Glomerular visceral epithelial cell (primary cell): Measurements from ENCODE around the gene SGPL1.

Experiments used
- DNase-seq: peaks from one replicate; pipeline ENCODE4 v3.0.0-alpha.2; 2016; ENCODE audit errors: extremely low spot score

Gene SGPL1

DNA sequence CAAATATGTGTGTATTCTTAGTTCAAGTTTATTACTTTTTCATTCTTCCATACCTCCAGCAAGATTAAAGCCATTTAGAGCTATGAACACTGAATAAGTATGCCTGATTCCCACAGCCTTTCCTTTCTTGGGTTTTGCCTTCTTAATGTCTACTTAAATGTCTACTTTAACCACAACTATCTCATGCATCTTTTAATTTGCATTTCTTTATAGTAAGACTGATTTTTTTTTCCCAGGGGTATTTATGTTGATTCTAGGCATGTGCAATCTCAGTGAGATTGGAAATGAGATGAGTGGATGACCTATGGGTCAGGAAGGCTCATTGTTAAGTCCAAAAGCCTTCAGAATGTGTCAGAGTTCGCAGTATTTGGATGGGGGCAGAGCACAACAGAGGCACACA is 69.0 kb downstream of the SGPL1 start:
- no peak for DNase-seq

GRCh38 chr10:70885481-70885880 is 69.7 kb downstream of the SGPL1 start:
- no peak for DNase-seq

- no peak for DNase-seq
These were observed 70.5 kb downstream of the SGPL1 start for GRCh38 chr10:70885931-70886903.

GRCh38 chr10:70886921-70887665 is 71.3 kb downstream of the SGPL1 start:
- DNase-seq = no peak

- peak; percentile 82 for DNase-seq
These were observed 72.4 kb downstream of the SGPL1 start, which contains the start of gene PCBD1 for GRCh38 chr10:70887804-70888800. Gene PCBD1 (minus strand): TSS chr10:70888565. CDS start chr10:70888533, 32 bp downstream.

DNA sequence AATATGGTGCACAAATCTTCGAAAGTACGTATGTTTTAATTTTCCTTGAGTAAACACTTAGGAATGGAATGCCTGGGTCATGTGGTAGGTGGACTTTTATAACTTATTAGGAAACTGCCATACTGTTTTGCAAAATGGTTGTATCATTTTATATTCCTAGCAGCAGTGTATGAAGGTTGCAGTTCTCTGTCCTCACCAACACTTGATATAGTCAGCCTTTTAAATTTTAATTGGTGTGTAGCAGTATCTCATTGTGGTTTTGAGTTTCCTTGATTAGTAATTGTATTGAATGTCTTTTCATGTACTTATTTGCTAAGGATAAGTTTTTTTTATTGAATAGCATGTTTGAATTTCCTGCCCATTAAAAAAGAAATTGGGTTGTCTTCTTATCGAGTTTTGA is 73.5 kb downstream of the SGPL1 start:
- no peak for DNase-seq

DNA sequence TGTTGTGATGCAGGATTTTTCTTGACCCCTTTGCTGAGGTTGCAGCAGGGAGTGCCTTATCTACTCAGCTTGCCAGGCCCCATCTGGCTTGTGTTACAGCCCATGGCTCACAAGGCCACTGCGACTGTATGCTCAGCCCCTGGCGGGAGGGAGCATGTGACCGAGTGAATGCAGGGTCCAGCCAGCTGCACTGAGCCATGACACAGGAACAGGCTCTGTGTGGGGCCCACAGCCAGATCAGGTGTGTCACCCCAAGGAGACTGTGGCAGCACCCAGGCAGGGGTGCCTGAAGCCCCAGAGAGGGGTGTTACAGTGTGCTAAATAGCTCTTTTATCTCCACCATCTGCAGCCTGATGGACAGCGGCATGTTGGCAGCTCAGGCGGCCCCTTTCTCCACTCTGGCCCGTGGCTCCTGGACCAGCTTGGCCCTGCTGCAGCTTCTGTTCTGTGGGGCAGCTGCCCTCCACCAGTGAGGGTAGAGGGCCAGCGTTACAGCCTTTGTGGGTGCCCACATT is 75.2 kb downstream of the SGPL1 start:
- DNase-seq = no peak

- DNase-seq = no peak
These were observed 75.9 kb downstream of the SGPL1 start for GRCh38 chr10:70891627-70892026.

- DNase-seq = no peak
These were observed 76.9 kb downstream of the SGPL1 start for GRCh38 chr10:70892631-70893030.

GRCh38 chr10:70893227-70894006 is 77.7 kb downstream of the SGPL1 start:
- DNase-seq = no peak

- DNase-seq = no peak
These were observed 78.7 kb downstream of the SGPL1 start for GRCh38 chr10:70894416-70894815.

GRCh38 chr10:70896551-70896950 is 80.8 kb downstream of the SGPL1 start:
- DNase-seq = no peak

GRCh38 chr10:70898687-70899086 is 82.9 kb downstream of the SGPL1 start:
- DNase-seq = no peak

DNA sequence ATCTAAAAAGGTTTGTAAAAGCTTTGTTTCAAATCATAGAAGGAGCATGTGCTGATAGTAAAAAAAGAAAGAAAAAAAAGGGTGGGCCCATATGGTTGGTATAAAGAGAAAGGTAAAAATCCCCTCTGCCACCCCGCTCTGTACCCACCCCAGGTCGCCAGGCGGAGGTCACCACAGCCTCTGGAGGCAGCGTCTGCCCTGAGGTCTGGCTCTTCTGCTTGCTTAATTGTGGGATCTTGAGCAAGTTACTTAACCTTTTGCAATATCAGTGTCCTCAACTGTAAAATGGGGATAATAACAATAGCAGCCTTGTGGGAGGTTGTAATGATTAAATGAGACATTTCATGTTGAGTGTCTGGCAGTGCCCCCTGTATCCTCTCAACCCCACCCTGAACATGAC is 83.3 kb downstream of the SGPL1 start:
- no peak for DNase-seq

DNA sequence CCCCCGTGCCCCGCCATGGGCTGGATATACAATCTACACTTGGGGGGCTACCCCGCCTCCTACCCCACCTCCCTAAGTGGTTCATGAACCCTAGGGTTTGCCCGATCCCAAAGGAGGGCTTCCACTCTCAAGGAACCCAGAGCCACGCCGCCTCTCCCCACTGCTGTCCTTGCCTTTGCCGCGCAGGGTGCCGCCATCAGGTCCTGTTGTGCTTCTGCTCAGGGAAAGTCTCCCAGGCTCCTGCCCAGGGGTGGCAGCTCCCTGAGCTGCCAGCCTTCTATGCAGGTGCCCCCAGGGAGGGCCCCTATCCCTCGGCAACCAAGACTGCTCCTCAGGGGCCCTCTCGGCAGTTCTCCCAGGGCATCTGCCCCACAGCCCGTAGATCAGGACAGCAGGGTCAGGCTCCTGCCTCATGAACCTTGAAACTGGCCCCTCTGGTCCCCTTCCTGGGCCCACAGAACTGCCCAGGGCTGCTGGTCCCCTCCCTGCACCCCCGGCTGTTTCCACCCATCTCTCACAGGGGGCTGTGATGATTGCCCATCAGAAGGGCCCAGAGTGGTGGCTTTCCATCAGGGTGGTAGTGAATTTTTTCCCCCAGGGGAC is 85.6 kb downstream of the SGPL1 start:
- DNase-seq = no peak

DNA sequence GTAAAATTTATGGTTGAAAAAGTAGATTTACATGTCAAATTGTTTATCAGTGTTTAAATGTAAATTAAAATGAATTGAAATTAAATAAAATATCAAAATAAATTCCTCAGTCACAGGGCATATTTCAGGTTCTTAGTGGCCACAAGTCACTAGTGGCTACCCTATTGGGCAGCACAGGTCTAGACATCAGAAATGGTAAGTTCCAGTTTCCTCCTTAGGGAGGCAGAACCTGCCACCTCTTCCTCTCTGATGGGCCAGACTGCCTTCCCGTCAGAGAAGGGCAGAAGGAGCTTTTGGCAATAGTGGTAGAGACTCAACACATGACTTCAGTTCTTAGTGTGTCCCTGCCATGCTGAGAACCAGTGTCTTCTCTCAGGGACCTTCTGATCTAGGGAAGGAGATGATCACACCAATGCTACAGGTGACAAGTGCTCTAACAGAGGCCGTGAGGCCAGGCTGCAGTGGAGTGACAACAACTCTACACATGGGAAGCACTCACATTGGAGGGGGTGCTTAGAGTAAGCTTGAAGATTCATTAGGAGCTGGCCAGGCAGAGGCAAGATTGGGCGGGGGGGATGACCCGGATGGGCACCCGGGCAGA is 87.0 kb downstream of the SGPL1 start:
- DNase-seq = no peak

GRCh38 chr10:70903262-70903921 is 87.6 kb downstream of the SGPL1 start:
- DNase-seq = peak; percentile 46

- no peak for DNase-seq
These were observed 89.6 kb downstream of the SGPL1 start for GRCh38 chr10:70905071-70906021.
